ENCODE measurements around the gene BMP6.

Gene BMP6

DNA sequence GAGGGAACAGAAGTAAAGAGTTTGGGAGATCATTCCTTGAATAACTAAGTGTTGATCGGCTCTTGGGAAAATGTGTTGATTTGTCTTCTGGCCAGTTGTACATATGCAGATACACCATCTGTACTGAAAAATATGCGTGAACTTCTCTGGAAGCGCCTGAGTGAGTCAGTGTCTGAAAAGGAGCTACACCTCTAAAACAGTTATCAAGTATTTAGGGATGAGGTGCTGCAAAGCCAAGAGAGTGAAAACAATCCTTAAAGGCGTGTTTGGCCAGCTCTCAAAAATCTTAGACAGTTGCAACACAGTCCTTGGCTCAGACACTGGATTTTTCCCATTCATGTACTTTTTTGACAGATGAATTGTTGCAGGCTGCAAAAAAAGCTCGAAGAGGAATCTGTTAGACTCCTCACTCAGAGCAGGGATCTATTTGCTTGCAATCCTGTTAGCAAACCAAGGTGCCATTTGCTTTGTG is 61.3 kb downstream of the BMP6 start:
- no peak overlapping the region for H2BK15ac ChIP-seq (replicated peaks; ENCODE audit: low read depth)
- H3K18ac ChIP-seq (ENCODE audit: low read length) = no peak overlapping the region
- H2AK5ac ChIP-seq (ENCODE audit: low read length) = no peak overlapping the region
- no peak overlapping the region for H3K23ac ChIP-seq (ENCODE audit: low read length)
- no peak overlapping the region for H4K5ac ChIP-seq (ENCODE audit: low read length)
- no peak overlapping the region for H2BK5ac ChIP-seq (ENCODE audit: low read length)
- no peak overlapping the region for H3K4me3 ChIP-seq (ENCODE audit: low read length)
- H3K9ac ChIP-seq (ENCODE audit: low read length) = no peak overlapping the region
- no peaks in the 10 kb centered on the region for H3K36me3 ChIP-seq (ENCODE audit: control insufficient read depth, insufficient read depth, low read length)
- no peak overlapping the region for H4K8ac ChIP-seq (ENCODE audit: low read depth, low read length)
- no peak overlapping the region for H3K27ac ChIP-seq (ENCODE audit: low read depth, low read length)
- no peak overlapping the region for H3K4me2 ChIP-seq (ENCODE audit: low read length)
- H3K56ac ChIP-seq (ENCODE audit: low read length) = no peak overlapping the region
- H3K79me1 ChIP-seq (ENCODE audit: low read length) = no peaks in the 10 kb centered on the region
- H2BK120ac ChIP-seq (ENCODE audit: low read depth, low read length) = no peak overlapping the region
- H3K4me1 ChIP-seq (ENCODE audit: control insufficient read depth, low read depth, low read length) = no peaks in the 10 kb centered on the region
- WGBS (ENCODE audit: extremely low coverage, insufficient coverage, low lambda C conversion rate) = no CpG with 5 or more reads among the region's 5 CpGs
- H3K4ac ChIP-seq (ENCODE audit: low read depth, low read length) = no peak overlapping the region
- no peaks in the 10 kb centered on the region for H3K27me3 ChIP-seq (ENCODE audit: insufficient read depth, low read length, poor library complexity)
- H3K79me2 ChIP-seq (ENCODE audit: control insufficient read depth, insufficient read depth, low read length) = no peaks in the 10 kb centered on the region
- DNase-seq = no peak

DNA sequence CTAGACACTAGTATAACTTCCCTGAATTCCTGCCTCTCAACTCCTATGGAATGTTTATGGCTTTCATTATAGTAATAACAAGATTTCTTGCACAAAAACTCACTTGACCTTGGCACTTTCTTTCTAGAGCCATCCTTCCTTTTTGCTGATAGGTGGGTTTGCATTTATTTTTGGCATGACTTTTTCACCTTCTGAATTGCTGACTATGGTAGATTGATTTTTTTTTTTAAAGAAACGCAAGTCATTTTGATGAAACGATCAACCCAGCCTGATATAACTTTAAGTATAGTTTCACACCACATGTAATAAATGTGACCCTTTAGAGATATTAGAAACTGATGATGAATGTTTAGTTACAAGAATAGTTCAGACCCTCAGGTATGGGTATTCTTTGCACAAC is 61.8 kb downstream of the BMP6 start:
- Histone ChIP-seq H3K4me1 (ENCODE audit: control insufficient read depth, low read depth, low read length) (no peaks in the 10 kb centered on the region), H3K27ac (ENCODE audit: low read depth, low read length) (no peak overlapping the region), H3K9ac (ENCODE audit: low read length) (no peak overlapping the region), H3K4me2 (ENCODE audit: low read length) (no peak overlapping the region), H2BK120ac (ENCODE audit: low read depth, low read length) (no peak overlapping the region), H4K8ac (ENCODE audit: low read depth, low read length) (no peak overlapping the region), H3K56ac (ENCODE audit: low read length) (no peak overlapping the region), H2BK5ac (ENCODE audit: low read length) (no peak overlapping the region), H3K18ac (ENCODE audit: low read length) (no peak overlapping the region), H3K4me3 (ENCODE audit: low read length) (no peak overlapping the region), H4K5ac (ENCODE audit: low read length) (no peak overlapping the region), H2AK5ac (ENCODE audit: low read length) (no peak overlapping the region), H3K27me3 (ENCODE audit: insufficient read depth, low read length, poor library complexity) (no peaks in the 10 kb centered on the region), H3K23ac (ENCODE audit: low read length) (no peak overlapping the region), H3K79me1 (ENCODE audit: low read length) (no peaks in the 10 kb centered on the region), H2BK15ac (replicated peaks; ENCODE audit: low read depth) (no peak overlapping the region), H3K79me2 (ENCODE audit: control insufficient read depth, insufficient read depth, low read length) (no peaks in the 10 kb centered on the region), H3K4ac (ENCODE audit: low read depth, low read length) (no peak overlapping the region), H3K36me3 (ENCODE audit: control insufficient read depth, insufficient read depth, low read length) (no peaks in the 10 kb centered on the region)
- no CpG with 5 or more reads among the region's 2 CpGs for WGBS (ENCODE audit: extremely low coverage, insufficient coverage, low lambda C conversion rate)
- no peak for DNase-seq

DNA sequence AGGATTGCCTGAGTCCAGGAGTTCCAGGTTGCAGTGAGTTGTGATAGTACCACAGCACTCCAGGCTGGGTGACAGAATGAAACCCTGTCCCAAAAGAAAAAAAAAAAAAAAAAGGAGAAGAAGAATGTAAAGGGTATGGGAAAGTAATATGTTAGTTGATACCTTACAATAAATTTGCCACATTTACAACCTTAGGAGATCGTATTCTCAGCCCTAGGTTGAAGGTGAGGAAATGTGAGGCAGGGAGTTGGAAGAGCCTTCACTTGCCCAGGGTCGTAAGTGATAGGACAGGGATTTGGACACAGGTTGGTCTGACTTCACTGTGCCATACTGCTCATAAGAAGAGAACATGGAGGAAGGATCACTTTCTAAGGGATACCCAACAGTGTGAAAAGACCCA is 68.6 kb downstream of the BMP6 start:
- no peak overlapping the region for H3K9ac ChIP-seq (ENCODE audit: low read length)
- H4K8ac ChIP-seq (ENCODE audit: low read depth, low read length) = no peak overlapping the region
- WGBS (ENCODE audit: extremely low coverage, insufficient coverage, low lambda C conversion rate) = no CpG with 5 or more reads among the region's 2 CpGs
- H3K23ac ChIP-seq (ENCODE audit: low read length) = no peak overlapping the region
- no peak overlapping the region for H2BK120ac ChIP-seq (ENCODE audit: low read depth, low read length)
- no peaks in the 10 kb centered on the region for H3K4me1 ChIP-seq (ENCODE audit: control insufficient read depth, low read depth, low read length)
- H2BK15ac ChIP-seq (replicated peaks; ENCODE audit: low read depth) = no peak overlapping the region
- DNase-seq = no peak
- no peak overlapping the region for H3K4me3 ChIP-seq (ENCODE audit: low read length)
- H3K4me2 ChIP-seq (ENCODE audit: low read length) = no peak overlapping the region
- no peak overlapping the region for H4K5ac ChIP-seq (ENCODE audit: low read length)
- H3K36me3 ChIP-seq (ENCODE audit: control insufficient read depth, insufficient read depth, low read length) = no peaks in the 10 kb centered on the region
- H3K27ac ChIP-seq (ENCODE audit: low read depth, low read length) = no peak overlapping the region
- no peak overlapping the region for H3K18ac ChIP-seq (ENCODE audit: low read length)
- no peaks in the 10 kb centered on the region for H3K79me2 ChIP-seq (ENCODE audit: control insufficient read depth, insufficient read depth, low read length)
- no peaks in the 10 kb centered on the region for H3K79me1 ChIP-seq (ENCODE audit: low read length)
- no peak overlapping the region for H3K56ac ChIP-seq (ENCODE audit: low read length)
- no peak overlapping the region for H3K4ac ChIP-seq (ENCODE audit: low read depth, low read length)
- H2AK5ac ChIP-seq (ENCODE audit: low read length) = no peak overlapping the region
- H3K27me3 ChIP-seq (ENCODE audit: insufficient read depth, low read length, poor library complexity) = no peaks in the 10 kb centered on the region
- no peak overlapping the region for H2BK5ac ChIP-seq (ENCODE audit: low read length)

DNA sequence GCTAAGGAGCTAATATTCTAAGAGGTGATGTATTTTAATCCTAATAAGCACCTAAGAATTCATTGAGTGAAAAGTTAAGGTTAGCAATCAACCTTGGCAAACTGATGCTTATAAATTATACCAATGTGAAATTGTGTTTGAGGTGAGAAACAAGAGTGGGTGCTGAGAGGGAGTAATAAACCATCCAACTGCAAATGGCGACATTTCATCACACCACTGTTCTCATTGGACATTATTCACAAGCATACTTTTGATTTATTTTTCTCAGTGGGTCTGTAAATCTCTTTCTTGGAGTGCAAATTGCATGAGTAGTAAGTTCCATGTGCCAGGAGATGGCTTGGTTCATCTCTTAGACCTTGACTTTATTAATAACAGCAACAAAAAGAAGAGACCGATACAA is 71.5 kb downstream of the BMP6 start:
- H3K4me3 ChIP-seq (ENCODE audit: low read length) = no peak overlapping the region
- H4K8ac ChIP-seq (ENCODE audit: low read depth, low read length) = no peak overlapping the region
- H3K56ac ChIP-seq (ENCODE audit: low read length) = no peak overlapping the region
- no peaks in the 10 kb centered on the region for H3K79me2 ChIP-seq (ENCODE audit: control insufficient read depth, insufficient read depth, low read length)
- no peak overlapping the region for H3K23ac ChIP-seq (ENCODE audit: low read length)
- no peak overlapping the region for H3K9ac ChIP-seq (ENCODE audit: low read length)
- no peak overlapping the region for H3K4ac ChIP-seq (ENCODE audit: low read depth, low read length)
- H2AK5ac ChIP-seq (ENCODE audit: low read length) = no peak overlapping the region
- no peak overlapping the region for H3K4me2 ChIP-seq (ENCODE audit: low read length)
- no peaks in the 10 kb centered on the region for H3K27me3 ChIP-seq (ENCODE audit: insufficient read depth, low read length, poor library complexity)
- no peak overlapping the region for H3K27ac ChIP-seq (ENCODE audit: low read depth, low read length)
- no peak overlapping the region for H2BK15ac ChIP-seq (replicated peaks; ENCODE audit: low read depth)
- H2BK120ac ChIP-seq (ENCODE audit: low read depth, low read length) = no peak overlapping the region
- no peaks in the 10 kb centered on the region for H3K36me3 ChIP-seq (ENCODE audit: control insufficient read depth, insufficient read depth, low read length)
- H2BK5ac ChIP-seq (ENCODE audit: low read length) = no peak overlapping the region
- no peak for DNase-seq
- no peaks in the 10 kb centered on the region for H3K79me1 ChIP-seq (ENCODE audit: low read length)
- WGBS (ENCODE audit: extremely low coverage, insufficient coverage, low lambda C conversion rate) = no CpG with 5 or more reads among the region's 2 CpGs
- no peak overlapping the region for H3K18ac ChIP-seq (ENCODE audit: low read length)
- H4K5ac ChIP-seq (ENCODE audit: low read length) = no peak overlapping the region
- no peaks in the 10 kb centered on the region for H3K4me1 ChIP-seq (ENCODE audit: control insufficient read depth, low read depth, low read length)

DNA sequence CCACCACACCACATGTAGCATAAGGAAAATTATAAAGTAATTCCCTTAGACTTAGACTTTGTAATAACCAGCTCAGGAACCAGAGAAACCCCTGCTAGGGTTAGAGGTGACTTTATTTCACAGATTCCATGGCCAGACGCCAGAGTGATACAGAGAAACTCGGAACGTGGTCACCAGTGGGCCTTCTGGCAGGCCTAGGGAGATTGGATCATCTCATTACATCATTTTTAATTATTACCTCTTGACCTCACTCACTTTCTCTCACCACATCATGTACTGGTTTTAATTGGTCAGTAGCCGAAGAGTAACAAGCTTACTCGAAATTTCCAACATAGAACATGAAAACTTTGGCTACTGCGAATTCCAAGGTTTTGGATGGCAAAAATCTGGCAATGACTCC is 72.9 kb downstream of the BMP6 start:
- no peak overlapping the region for H4K5ac ChIP-seq (ENCODE audit: low read length)
- H3K56ac ChIP-seq (ENCODE audit: low read length) = no peak overlapping the region
- no peaks in the 10 kb centered on the region for H3K79me2 ChIP-seq (ENCODE audit: control insufficient read depth, insufficient read depth, low read length)
- H3K27me3 ChIP-seq (ENCODE audit: insufficient read depth, low read length, poor library complexity) = no peaks in the 10 kb centered on the region
- no peak overlapping the region for H3K18ac ChIP-seq (ENCODE audit: low read length)
- H3K36me3 ChIP-seq (ENCODE audit: control insufficient read depth, insufficient read depth, low read length) = no peaks in the 10 kb centered on the region
- no peaks in the 10 kb centered on the region for H3K79me1 ChIP-seq (ENCODE audit: low read length)
- H3K4me3 ChIP-seq (ENCODE audit: low read length) = no peak overlapping the region
- H4K8ac ChIP-seq (ENCODE audit: low read depth, low read length) = no peak overlapping the region
- H3K23ac ChIP-seq (ENCODE audit: low read length) = no peak overlapping the region
- H2BK15ac ChIP-seq (replicated peaks; ENCODE audit: low read depth) = no peak overlapping the region
- no peaks in the 10 kb centered on the region for H3K4me1 ChIP-seq (ENCODE audit: control insufficient read depth, low read depth, low read length)
- DNase-seq = no peak
- no peak overlapping the region for H2BK120ac ChIP-seq (ENCODE audit: low read depth, low read length)
- H3K27ac ChIP-seq (ENCODE audit: low read depth, low read length) = no peak overlapping the region
- no peak overlapping the region for H3K4ac ChIP-seq (ENCODE audit: low read depth, low read length)
- H2AK5ac ChIP-seq (ENCODE audit: low read length) = no peak overlapping the region
- WGBS (ENCODE audit: extremely low coverage, insufficient coverage, low lambda C conversion rate) = no CpG with 5 or more reads among the region's 6 CpGs
- H2BK5ac ChIP-seq (ENCODE audit: low read length) = no peak overlapping the region
- H3K4me2 ChIP-seq (ENCODE audit: low read length) = no peak overlapping the region
- no peak overlapping the region for H3K9ac ChIP-seq (ENCODE audit: low read length)

DNA sequence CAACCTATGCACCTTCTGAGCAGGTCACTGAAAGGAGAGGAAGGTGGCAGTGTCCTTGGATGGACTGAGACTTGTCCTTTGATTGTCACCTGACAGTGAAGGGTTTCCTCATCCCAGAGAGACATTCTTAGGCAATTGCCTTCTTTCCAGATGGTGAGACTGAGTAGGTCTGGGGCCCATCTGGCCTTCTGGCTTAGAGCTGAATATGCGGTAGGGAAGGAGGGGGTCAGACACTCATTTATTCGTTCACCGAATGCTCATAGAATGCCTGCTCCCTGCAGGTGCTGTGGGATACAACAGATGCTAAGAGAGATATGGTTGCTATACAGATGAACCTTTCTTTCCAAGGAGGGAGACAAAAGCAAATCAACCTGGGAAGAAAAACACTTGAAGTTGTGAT is 76.8 kb downstream of the BMP6 start:
- H3K56ac ChIP-seq (ENCODE audit: low read length) = no peak overlapping the region
- H3K79me2 ChIP-seq (ENCODE audit: control insufficient read depth, insufficient read depth, low read length) = no peaks in the 10 kb centered on the region
- no peak overlapping the region for H4K5ac ChIP-seq (ENCODE audit: low read length)
- no peak overlapping the region for H3K27ac ChIP-seq (ENCODE audit: low read depth, low read length)
- no peaks in the 10 kb centered on the region for H3K27me3 ChIP-seq (ENCODE audit: insufficient read depth, low read length, poor library complexity)
- H3K23ac ChIP-seq (ENCODE audit: low read length) = no peak overlapping the region
- no peaks in the 10 kb centered on the region for H3K4me1 ChIP-seq (ENCODE audit: control insufficient read depth, low read depth, low read length)
- H3K4me2 ChIP-seq (ENCODE audit: low read length) = no peak overlapping the region
- no peaks in the 10 kb centered on the region for H3K36me3 ChIP-seq (ENCODE audit: control insufficient read depth, insufficient read depth, low read length)
- no CpG with 5 or more reads among the region's 3 CpGs for WGBS (ENCODE audit: extremely low coverage, insufficient coverage, low lambda C conversion rate)
- no peak overlapping the region for H3K18ac ChIP-seq (ENCODE audit: low read length)
- H3K4me3 ChIP-seq (ENCODE audit: low read length) = no peak overlapping the region
- H2BK5ac ChIP-seq (ENCODE audit: low read length) = no peak overlapping the region
- no peaks in the 10 kb centered on the region for H3K79me1 ChIP-seq (ENCODE audit: low read length)
- no peak overlapping the region for H3K9ac ChIP-seq (ENCODE audit: low read length)
- H2AK5ac ChIP-seq (ENCODE audit: low read length) = no peak overlapping the region
- H3K4ac ChIP-seq (ENCODE audit: low read depth, low read length) = no peak overlapping the region
- no peak overlapping the region for H2BK120ac ChIP-seq (ENCODE audit: low read depth, low read length)
- H4K8ac ChIP-seq (ENCODE audit: low read depth, low read length) = no peak overlapping the region
- no peak for DNase-seq
- H2BK15ac ChIP-seq (replicated peaks; ENCODE audit: low read depth) = no peak overlapping the region
